ENCODE results near the gene CCL22.
"Not testable (repeated sequence)": the region's sequence is repeated elsewhere in the genome, so short reads cannot be mapped to it uniquely, and the experiment has no call there.

The CCL22 gene

DNA sequence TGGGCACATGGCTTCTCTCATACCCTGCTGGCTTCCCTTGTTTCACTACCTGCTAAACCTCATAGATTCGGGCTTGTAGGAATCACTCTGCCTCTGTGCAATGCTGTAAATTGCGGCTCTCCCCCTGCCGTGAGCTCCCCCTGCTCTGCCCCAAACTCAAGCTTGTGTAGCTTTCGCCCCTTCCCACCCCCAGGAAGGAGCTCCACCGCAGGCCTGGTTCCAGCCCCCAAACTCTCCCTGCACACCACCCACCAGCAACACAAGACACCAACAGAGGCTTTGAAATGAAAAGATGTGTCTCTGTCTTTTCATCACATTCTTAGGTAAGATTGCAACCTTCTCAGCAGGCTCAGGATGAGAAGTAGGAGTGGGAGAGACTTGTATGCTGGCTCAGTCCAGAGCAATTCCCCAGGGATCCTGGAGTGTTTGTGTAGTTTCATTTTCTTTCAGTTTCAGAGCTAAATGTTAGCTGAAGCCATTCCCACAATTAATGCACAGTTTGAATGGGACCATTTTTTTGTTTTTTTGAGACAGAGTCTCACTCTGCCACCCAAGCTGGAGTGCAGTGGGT lies 27.9 kb downstream of the CCL22 start:
- no peaks in the 10 kb centered on the region for H3K4me1 ChIP-seq
- H3K36me3 ChIP-seq (replicated peaks) = no peaks in the 10 kb centered on the region
- in situ Hi-C loops (cut with MboI; ENCODE audit: low sequenced_read_pairs) = no loop called here
- H3K27me3 ChIP-seq (ENCODE audit: low read depth) = peaks cover 16% of the 10 kb centered on the region
- H3K4me3 ChIP-seq = no peak overlapping the region
- DNase-seq (ENCODE audit: low spot score in 2 of 2) = no peak
- no peaks in the 10 kb centered on the region for H3K9me3 ChIP-seq

DNA sequence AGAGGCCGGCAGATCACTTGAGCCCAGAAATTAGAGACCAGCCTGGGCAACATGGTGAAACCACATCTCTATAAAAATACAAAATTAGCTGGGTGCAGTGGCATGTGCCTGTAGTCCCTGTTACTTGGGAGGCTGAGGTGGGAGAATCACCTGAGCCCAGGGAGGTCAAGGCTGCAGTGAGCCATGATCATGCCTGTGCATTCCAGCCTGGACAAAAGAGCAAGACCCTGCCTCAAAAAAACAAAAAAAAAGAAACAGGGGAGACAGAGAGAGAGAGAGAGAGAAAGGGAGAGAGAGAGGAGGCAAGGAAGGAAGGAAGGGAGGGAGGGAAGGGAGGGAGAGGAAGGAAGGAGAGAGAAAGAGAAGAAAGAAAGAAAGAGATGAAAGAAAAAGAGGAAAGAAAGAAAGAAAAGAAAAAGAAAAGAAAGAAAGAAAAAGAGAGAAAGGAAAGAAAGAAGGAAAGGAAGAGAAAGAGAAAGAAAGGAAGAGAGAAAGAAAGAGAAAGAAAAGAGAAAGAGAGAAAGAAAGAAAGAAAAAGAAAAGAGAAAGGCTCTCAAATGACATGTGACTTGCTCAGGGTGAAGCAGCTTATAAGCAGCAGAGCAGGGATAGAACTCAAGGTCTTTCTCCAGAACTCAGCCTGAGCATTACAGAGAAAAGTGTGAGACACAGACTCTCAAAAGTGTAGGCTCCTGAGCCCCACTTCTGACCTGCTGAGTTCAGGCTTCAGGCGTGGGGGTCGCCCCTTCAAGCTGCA lies 29.2 kb downstream of the CCL22 start:
- H3K4me1 ChIP-seq = no peaks in the 10 kb centered on the region
- no peak for DNase-seq (ENCODE audit: low spot score in 2 of 2)
- in situ Hi-C loops (cut with MboI; ENCODE audit: low sequenced_read_pairs) = no loop called here

DNA sequence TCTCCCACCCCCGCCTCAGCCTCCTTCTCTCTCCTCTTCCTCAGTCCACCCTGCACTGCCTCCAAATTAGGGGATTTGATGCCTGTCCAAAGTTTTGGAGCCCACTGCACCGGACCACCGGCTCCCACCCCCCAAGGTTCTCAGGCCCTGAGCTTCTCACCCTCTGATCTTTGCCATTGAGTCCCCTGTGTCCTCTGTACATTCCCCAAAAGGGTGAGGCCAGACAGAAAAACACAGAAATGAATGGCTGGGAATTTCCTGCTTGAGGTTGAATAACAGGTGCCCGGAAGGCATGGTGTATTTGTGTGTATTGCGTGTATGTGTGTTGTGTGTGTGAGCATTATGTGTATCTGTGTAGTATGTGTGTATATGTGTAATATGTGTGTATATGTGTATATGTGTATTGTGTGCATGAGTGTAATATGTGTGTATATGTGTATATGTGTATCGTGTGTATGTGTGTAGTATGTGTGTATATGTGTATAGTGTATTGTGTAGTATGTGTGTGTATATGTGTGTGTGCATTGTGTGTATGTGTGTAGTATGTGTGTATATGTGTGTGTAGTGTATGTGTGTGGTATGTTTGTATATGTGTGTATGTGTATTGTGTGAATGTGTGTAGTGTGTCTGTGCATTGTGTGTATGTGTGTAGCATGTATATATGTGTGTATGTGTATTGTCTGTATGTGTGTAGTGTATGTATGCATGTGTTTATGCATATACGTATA lies 29.9 kb downstream of the CCL22 start:
- Histone ChIP-seq H3K4me3 (no peak overlapping the region), H3K9me3 (no peaks in the 10 kb centered on the region), H3K27me3 (ENCODE audit: low read depth) (peaks cover 16% of the 10 kb centered on the region), H3K4me1 (no peaks in the 10 kb centered on the region), H3K36me3 (replicated peaks) (no peaks in the 10 kb centered on the region)
- no peak for DNase-seq (ENCODE audit: low spot score in 2 of 2)
- in situ Hi-C loops (cut with MboI; ENCODE audit: low sequenced_read_pairs) = no loop called here

More for the DNA sequence above, 29.2 kb downstream of the CCL22 start:
- H3K27me3 ChIP-seq (ENCODE audit: low read depth) = peaks cover 16% of the 10 kb centered on the region
- no peaks in the 10 kb centered on the region for H3K9me3 ChIP-seq
- no peak overlapping the region for H3K4me3 ChIP-seq
- H3K36me3 ChIP-seq (replicated peaks) = no peaks in the 10 kb centered on the region

DNA sequence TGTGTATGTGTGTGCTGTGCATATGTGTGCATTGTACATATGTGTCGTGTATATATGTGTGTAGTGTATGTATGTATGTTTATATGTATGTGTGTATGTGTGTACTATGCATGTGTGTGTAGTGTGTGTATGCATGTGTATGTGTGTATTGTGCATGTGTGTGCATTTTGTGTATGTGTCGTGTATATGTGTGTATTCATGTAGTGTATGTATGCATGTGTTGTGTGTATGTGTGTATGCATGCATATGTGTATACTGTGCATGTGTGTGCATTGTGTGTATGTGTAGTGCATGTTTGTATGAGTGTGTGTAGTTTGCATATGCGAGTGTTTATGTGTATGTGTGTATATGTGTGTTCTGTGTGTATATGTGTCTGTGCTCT lies 30.5 kb downstream of the CCL22 start:
- H3K36me3 ChIP-seq (replicated peaks) = no peaks in the 10 kb centered on the region
- no peaks in the 10 kb centered on the region for H3K9me3 ChIP-seq
- DNase-seq (ENCODE audit: low spot score in 2 of 2) = no peak
- in situ Hi-C loops (cut with MboI; ENCODE audit: low sequenced_read_pairs) = no loop called here
- no peak overlapping the region for H3K4me3 ChIP-seq
- H3K4me1 ChIP-seq = no peaks in the 10 kb centered on the region
- H3K27me3 ChIP-seq (ENCODE audit: low read depth) = peaks cover 16% of the 10 kb centered on the region

DNA sequence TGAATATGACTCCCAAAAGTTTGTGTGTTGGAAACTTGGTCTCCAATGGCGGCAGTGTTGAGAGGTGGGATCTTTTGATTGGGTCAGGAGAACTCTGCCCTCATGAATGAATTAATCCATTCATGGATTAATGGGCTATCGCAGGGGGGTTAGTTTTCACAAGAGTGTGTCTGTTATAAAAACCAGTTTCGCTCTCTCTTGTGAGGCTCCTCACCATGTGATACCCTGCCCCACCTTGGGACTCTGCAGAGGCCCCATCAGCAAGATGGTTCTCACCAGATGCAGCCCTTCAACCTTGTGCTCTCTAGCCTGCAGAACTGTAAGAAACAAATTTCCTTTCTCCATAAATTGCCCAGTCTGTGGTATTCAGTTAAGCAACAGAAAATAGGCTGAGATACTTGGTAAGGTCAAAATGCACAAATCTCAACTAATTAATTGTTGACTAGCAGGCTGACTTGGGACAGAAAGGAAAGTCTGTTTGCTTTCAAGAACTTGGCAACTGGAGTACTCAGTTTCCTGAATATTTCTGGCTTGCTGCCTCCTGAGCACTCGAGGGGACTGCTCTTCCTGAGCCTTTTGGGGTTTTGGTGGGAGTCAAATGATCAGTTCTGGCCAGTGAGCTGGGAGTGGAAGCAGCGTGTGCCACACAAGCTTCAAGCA lies 32.2 kb downstream of the CCL22 start:
- in situ Hi-C loops (cut with MboI; ENCODE audit: low sequenced_read_pairs) = no loop called here
- Histone ChIP-seq H3K27me3 (ENCODE audit: low read depth) (peaks cover 16% of the 10 kb centered on the region), H3K9me3 (no peaks in the 10 kb centered on the region), H3K4me3 (no peak overlapping the region), H3K36me3 (replicated peaks) (no peaks in the 10 kb centered on the region), H3K4me1 (no peaks in the 10 kb centered on the region)
- DNase-seq (ENCODE audit: low spot score in 2 of 2) = no peak

DNA sequence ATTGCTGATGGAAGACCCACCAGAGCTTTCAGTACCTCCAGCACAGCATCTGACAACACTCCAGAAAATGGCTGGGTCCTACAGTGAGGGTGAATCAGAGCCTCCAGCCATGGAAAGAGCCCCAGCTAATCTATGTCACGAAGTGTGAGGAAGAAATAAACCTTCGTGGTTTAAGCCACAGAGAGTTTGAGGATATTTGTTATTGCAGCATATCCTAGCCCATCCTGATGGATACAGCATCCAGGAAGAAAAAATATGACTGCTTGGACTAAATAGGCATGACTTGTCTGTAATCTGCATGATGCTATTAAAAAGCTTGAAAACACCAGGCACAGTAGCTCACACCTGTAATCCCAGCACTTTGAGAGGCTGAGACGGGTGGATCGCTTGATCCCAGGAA lies 32.7 kb downstream of the CCL22 start:
- H3K36me3 ChIP-seq (replicated peaks) = no peaks in the 10 kb centered on the region
- peaks cover 16% of the 10 kb centered on the region for H3K27me3 ChIP-seq (ENCODE audit: low read depth)
- no peak for DNase-seq (ENCODE audit: low spot score in 2 of 2)
- no peak overlapping the region for H3K4me3 ChIP-seq
- no peaks in the 10 kb centered on the region for H3K9me3 ChIP-seq
- no peaks in the 10 kb centered on the region for H3K4me1 ChIP-seq
- in situ Hi-C loops (cut with MboI; ENCODE audit: low sequenced_read_pairs) = no loop called here

DNA sequence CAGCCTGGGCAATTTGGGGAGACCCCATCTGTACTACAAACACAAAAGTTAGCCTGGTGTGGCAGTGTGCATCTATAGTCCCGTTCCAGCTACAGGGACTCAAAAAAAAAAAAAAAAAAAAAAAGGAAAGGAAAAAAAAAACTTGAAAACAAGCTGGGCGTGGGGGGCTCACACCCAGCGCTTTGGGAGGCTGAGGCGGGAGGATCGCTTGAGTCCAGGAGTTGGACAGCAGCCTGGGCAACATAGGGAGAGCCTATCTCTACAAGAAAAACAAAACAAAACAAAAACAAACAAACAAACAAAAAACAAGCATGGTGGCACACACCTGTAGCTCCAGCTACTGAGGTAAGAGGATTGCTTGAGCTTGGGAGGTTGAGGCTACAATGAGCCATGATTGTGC lies 33.1 kb downstream of the CCL22 start:
- H3K36me3 ChIP-seq (replicated peaks) = no peaks in the 10 kb centered on the region
- H3K4me1 ChIP-seq = no peaks in the 10 kb centered on the region
- H3K4me3 ChIP-seq = no peak overlapping the region
- H3K27me3 ChIP-seq (ENCODE audit: low read depth) = peaks cover 16% of the 10 kb centered on the region
- in situ Hi-C loops (cut with MboI; ENCODE audit: low sequenced_read_pairs) = no loop called here
- DNase-seq (ENCODE audit: low spot score in 2 of 2) = no peak
- no peaks in the 10 kb centered on the region for H3K9me3 ChIP-seq

DNA sequence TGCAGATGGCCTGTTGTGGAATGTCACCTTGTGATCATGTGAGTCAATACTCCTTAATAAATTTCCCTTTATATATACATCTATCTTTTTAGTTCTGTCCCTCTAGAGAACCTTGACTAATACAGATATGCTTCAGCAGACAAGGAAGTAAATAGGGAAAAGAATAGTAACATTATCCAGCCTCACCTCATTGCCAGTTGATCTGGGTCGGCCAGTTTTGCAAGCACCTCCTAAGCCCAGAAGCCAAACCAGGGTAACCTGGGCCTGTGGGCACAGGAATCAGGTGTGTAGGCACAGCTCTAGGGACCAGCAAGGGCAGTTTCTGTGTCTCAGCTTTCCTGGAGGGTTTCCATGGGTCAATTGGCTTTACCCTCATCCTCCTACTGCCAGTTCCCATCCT lies 34.1 kb downstream of the CCL22 start:
- Histone ChIP-seq H3K27me3 (ENCODE audit: low read depth) (peaks cover 16% of the 10 kb centered on the region), H3K4me3 (no peak overlapping the region), H3K9me3 (no peaks in the 10 kb centered on the region), H3K4me1 (no peaks in the 10 kb centered on the region), H3K36me3 (replicated peaks) (no peaks in the 10 kb centered on the region)
- no peak for DNase-seq (ENCODE audit: low spot score in 2 of 2)
- in situ Hi-C loops (cut with MboI; ENCODE audit: low sequenced_read_pairs) = no loop called here

DNA sequence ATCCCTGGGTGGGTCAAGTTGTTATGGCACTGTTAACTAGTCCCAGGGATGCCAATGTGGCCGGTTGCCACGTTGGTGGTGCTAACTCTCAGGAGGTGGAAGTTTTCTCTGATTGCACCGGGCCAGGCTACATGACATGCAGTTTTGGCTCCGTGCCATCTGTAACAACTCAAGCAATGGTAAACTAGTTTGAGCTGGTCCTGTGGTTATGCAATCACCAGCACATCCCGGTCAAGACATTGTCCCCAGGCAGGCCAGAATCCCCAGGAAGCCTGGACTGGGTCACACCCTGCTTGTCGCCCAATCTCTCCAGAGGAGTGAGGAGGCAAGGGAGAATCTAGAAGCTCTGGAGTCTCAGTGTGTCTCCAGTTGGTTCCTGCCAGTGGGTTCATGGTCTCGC lies 35.9 kb downstream of the CCL22 start:
- Histone ChIP-seq H3K9me3 (no peaks in the 10 kb centered on the region), H3K4me1 (no peaks in the 10 kb centered on the region), H3K4me3 (no peak overlapping the region), H3K36me3 (replicated peaks) (no peaks in the 10 kb centered on the region), H3K27me3 (ENCODE audit: low read depth) (peaks cover 16% of the 10 kb centered on the region)
- in situ Hi-C loops (cut with MboI; ENCODE audit: low sequenced_read_pairs) = no loop called here
- no peak for DNase-seq (ENCODE audit: low spot score in 2 of 2)

DNA sequence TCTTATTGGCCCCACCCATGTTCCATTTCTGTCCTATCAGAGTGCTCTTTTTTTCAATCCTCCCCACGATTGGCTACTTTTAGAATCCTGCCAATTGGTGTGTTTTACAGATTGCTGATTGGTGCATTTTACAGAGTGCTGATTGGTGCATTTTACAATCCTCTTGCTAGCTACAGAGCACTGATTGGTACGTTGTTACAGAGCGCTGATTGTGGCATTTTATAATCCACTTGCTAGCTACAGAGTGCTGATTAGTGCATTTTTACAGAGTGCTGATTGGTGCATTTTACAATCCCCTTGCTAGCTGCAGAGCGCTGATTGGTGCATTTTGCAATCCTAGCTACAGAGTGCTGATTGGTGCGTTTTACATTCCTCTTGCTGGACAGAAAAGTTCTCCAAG lies 36.4 kb downstream of the CCL22 start:
- Histone ChIP-seq H3K4me3 (no peak overlapping the region), H3K9me3 (no peaks in the 10 kb centered on the region), H3K36me3 (replicated peaks) (no peaks in the 10 kb centered on the region), H3K4me1 (no peaks in the 10 kb centered on the region), H3K27me3 (ENCODE audit: low read depth) (peaks cover 11% of the 10 kb centered on the region)
- DNase-seq (ENCODE audit: low spot score in 2 of 2) = no peak
- in situ Hi-C loops (cut with MboI; ENCODE audit: low sequenced_read_pairs) = no loop called here

DNA sequence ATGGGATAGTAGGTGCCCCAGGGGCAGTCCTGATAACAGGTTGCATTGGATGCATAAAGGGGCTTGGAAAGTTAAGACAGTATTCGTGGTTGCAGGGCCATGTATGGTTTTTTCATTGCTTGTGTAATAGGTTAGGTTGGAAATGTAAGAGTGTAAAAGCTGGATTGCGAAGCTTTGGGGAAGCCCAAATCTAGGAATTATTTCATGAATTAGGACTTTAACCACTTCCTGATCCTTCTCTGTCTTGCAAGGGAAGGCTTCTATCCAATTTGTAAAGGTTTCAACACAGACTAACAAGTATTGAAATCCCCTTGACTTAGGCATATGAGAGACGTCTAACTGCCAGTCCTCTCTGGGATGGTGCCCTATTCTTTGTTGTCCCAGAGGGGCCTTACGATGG lies 38.2 kb downstream of the CCL22 start:
- in situ Hi-C loops (cut with MboI; ENCODE audit: low sequenced_read_pairs) = no loop called here
- Histone ChIP-seq H3K4me3 (no peak overlapping the region), H3K36me3 (replicated peaks) (no peaks in the 10 kb centered on the region), H3K27me3 (ENCODE audit: low read depth) (no peaks in the 10 kb centered on the region), H3K4me1 (no peaks in the 10 kb centered on the region), H3K9me3 (no peaks in the 10 kb centered on the region)
- no peak for DNase-seq (ENCODE audit: low spot score in 2 of 2)

DNA sequence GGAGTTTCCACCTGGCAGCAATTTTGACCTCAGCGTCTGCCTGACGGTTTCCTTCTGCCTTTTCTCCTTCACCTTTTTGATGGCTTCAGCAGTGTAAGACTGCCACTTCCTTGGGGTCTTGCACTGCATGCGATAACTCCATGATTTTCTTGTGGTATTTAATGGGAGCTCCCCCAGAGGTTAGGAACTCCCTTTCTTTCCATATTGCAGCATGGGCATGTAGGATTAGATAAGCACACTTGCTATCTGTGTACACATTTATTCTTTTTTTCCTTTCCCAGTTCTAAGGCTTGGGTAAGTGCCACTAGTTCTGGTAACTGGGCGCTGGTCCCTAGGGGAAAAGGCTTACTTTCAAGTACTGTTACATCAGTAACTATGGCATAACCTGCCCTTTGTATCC lies 38.9 kb downstream of the CCL22 start:
- in situ Hi-C loops (cut with MboI; ENCODE audit: low sequenced_read_pairs); H3K36me3 ChIP-seq (replicated peaks); H3K27me3 ChIP-seq (ENCODE audit: low read depth); H3K4me1 ChIP-seq; DNase-seq (ENCODE audit: low spot score in 2 of 2); H3K4me3 ChIP-seq; H3K9me3 ChIP-seq: not testable (repeated sequence)

DNA sequence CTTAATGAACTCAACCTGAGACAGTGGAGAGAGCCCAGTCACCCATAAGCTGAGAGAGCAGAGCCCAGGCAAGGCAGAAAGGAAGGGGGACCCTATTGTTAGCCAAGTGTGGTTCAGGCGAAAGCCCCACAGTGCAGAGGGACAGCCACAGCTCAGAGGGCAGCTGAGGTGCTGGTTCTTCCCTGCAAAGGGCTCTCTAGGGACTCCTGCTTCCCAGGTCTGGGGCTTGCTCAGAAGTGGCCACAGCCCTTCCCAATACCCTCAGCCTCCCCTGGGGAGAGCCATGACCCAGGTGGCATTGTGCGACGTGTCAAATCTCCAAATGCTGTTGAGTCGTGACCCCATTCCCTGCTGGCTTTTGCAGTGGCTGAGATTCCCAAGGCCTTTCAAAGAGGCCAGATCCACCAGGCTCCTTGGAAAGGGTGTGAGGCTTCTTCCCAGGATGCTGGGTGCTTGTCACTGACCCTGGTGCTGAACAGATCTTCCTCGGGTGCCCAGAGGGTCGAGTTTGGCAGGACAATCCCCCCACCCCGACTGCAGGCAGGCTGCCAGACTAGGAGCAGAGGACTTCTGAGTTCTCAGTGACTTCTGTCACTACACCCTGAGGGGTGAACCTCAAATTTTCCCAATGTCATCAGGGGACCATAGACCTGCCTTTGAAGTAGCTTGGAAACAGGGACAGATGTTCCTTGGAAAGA lies 43.5 kb downstream of the CCL22 start:
- DNase-seq (ENCODE audit: low spot score in 2 of 2) = no peak
- Histone ChIP-seq H3K4me1 (no peaks in the 10 kb centered on the region), H3K36me3 (replicated peaks) (no peaks in the 10 kb centered on the region), H3K9me3 (no peaks in the 10 kb centered on the region), H3K4me3 (no peak overlapping the region), H3K27me3 (ENCODE audit: low read depth) (no peaks in the 10 kb centered on the region; the same call in 1 of the 2 replicates)
- in situ Hi-C loops (cut with MboI; ENCODE audit: low sequenced_read_pairs) = no loop called here

Measured in HAP-1 (cell line).